Body of pancreas (tissue), 4 donors: Measurements from ENCODE around the gene TMEM266.

Source experiments
- POLR2A ChIP-seq, 3 donors: fragments of 450-650 bp; IDR thresholded peaks; one replicate each; pipeline ENCODE4 v1.6.1; 2016; ENCODE audit warnings: antibody characterized with exemption in 3 of 3, mild to moderate bottlenecking in 2 of 3
- TF ChIP-seq, protein P1 (sequence below), 7 experiments: fragments of 450-650 bp in 4 of 7; fragments of 200-600 bp in 3 of 7; sonication (generic) in 3 of 7; IDR thresholded peaks; one replicate each; pipeline ENCODE4 v1.5.1; 2016 to 2019; ENCODE audit warnings: antibody characterized with exemption in 7 of 7

DNA sequence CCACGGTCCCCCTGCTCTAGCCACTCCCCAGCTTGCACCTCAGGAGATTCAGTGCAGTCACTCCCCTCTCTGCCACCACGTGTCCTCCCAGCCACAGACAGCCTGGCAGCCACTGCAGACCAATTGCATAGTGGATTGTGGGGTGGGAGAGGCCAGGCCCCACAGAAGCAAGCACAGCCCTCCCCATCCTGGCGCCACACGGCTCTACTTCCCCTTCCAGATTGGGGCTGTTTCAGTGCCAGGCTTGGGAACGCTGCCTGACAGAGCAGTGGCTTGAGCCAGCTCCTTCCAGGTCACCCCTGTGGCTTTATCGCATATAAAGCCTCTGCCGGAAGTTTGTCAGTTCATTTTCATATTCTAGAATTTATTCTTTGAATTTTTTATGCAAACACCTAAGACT lies 90.7 kb downstream of the TMEM266 start:
- TF ChIP-seq, protein P1, sequence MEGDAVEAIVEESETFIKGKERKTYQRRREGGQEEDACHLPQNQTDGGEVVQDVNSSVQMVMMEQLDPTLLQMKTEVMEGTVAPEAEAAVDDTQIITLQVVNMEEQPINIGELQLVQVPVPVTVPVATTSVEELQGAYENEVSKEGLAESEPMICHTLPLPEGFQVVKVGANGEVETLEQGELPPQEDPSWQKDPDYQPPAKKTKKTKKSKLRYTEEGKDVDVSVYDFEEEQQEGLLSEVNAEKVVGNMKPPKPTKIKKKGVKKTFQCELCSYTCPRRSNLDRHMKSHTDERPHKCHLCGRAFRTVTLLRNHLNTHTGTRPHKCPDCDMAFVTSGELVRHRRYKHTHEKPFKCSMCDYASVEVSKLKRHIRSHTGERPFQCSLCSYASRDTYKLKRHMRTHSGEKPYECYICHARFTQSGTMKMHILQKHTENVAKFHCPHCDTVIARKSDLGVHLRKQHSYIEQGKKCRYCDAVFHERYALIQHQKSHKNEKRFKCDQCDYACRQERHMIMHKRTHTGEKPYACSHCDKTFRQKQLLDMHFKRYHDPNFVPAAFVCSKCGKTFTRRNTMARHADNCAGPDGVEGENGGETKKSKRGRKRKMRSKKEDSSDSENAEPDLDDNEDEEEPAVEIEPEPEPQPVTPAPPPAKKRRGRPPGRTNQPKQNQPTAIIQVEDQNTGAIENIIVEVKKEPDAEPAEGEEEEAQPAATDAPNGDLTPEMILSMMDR (IDR thresholded peaks at IDR 0.05): no peak
- no peak for TF ChIP-seq POLR2A (IDR thresholded peaks at IDR 0.05)
